AG08395 (cell line): ENCODE data around the gene STRA8.
"Not testable (repeated sequence)": the region's sequence is repeated elsewhere in the genome, so short reads cannot be mapped to it uniquely, and the experiment has no call there.

Source experiments
- DNase-seq: peaks from one replicate; pipeline ENCODE4 v3.0.0; 2012; ENCODE audit warnings: mixed read lengths, low spot score

STRA8 gene

GRCh38 chr7:135204876-135205275 is 28.8 kb upstream of the STRA8 start:
- DNase-seq: no peak

GRCh38 chr7:135205850-135206249 is 27.8 kb upstream of the STRA8 start:
- no peak for DNase-seq

- DNase-seq: no peak
Observed at GRCh38 chr7:135206941-135207391, 26.7 kb upstream of the STRA8 start.

- DNase-seq: no peak
Observed at GRCh38 chr7:135207406-135208101, 26.1 kb upstream of the STRA8 start.

- DNase-seq: no peak
Observed at GRCh38 chr7:135208102-135208793, 25.4 kb upstream of the STRA8 start.

- no peak for DNase-seq
Observed at GRCh38 chr7:135209225-135209834, 24.3 kb upstream of the STRA8 start.

- peak; percentile 41 for DNase-seq
Observed at GRCh38 chr7:135210888-135211178, 22.8 kb upstream of the STRA8 start.

GRCh38 chr7:135211179-135211945 is 22.3 kb upstream of the STRA8 start, which contains the start of gene WDR91:
WDR91 (minus strand) TSS chr7:135211526; CDS start chr7:135211502, 24 bp downstream.
- peak; percentile 100 for DNase-seq

GRCh38 chr7:135211946-135212685 is 21.5 kb upstream of the STRA8 start:
- not testable (repeated sequence) for DNase-seq

GRCh38 chr7:135213831-135214230 is 19.8 kb upstream of the STRA8 start:
- DNase-seq: no peak

- DNase-seq: no peak
Observed at GRCh38 chr7:135215180-135215579, 18.5 kb upstream of the STRA8 start.

- DNase-seq: no peak
Observed at GRCh38 chr7:135215698-135216097, 17.9 kb upstream of the STRA8 start.

- DNase-seq: no peak
Observed at GRCh38 chr7:135217645-135218509, 15.8 kb upstream of the STRA8 start.

- no peak for DNase-seq
Observed at GRCh38 chr7:135224027-135224426, 9.6 kb upstream of the STRA8 start.

GRCh38 chr7:135231686-135232085 is 2.0 kb upstream of the STRA8 start:
- no peak for DNase-seq

GRCh38 chr7:135232087-135232486 is 1.6 kb upstream of the STRA8 start:
- DNase-seq: no peak

GRCh38 chr7:135232720-135233119 is 918 bp upstream of the STRA8 start:
- DNase-seq: no peak

GRCh38 chr7:135234095-135234494 is 457 bp downstream of the STRA8 start:
- DNase-seq: not testable (repeated sequence)

- DNase-seq: no peak
Observed at GRCh38 chr7:135234727-135235126, 1.1 kb downstream of the STRA8 start.

- DNase-seq: no peak
Observed at GRCh38 chr7:135235841-135236240, 2.2 kb downstream of the STRA8 start.

GRCh38 chr7:135236727-135237126 is 3.1 kb downstream of the STRA8 start:
- DNase-seq: no peak
